ENCODE results near the gene RNF220.

The RNF220 gene

DNA sequence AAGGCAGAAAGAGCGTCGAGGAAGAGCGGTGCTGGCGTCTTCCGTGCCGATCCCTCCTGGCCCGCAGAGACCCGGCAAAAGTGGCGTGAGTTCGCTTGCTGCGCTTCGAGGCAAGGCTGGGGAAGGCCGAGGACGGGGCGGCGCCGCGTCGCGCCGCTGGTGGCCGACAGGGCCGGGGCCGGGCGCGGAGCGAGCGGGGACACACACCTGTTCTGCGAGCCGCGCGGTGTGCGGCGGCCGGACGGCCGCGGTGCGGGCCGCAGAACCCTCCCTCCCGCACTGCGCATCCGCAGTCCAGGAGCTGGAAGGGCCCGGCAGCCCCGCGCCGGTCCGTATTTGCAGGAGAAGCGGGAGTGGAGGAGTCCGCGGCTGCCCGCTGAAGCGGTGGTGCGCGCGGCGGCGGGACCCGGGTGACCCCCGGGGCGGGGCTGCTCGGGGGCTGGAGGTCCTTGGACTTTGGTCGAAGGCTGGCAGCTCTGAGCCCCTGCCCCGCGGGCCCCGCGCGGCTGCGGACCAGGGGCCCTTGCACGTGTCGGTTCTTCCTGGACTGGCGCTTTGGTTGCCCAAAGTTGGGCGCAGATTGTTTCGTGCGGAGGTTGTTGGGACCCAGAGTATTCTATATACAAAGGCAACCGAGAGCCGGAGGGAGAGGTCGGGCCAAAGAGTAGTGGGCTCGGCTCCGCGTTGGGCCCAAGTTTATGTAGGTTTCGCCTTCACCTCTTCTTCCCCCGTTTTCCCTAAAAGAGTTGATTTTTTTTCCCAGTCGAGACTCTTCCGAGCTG is 2.6 kb downstream of the RNF220 start:
- DNase-seq = no peak

DNA sequence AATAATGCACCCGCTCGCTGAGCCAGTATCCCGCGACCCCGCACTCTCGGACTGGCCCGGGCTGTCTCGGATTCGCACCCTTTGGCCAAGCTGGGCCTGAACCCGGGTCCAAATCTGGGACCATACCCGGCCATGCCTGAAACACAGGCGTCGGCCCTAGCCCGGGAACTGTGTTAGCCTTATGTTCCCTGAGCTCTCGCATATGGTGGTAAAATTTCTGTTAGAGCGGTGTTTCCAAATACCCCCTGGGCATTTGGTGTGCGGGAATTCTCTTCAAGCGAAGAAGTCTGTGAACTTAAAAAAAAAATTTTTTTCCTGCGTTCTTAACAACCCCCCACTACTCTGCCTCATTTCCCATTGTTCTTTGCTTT is 3.1 kb downstream of the RNF220 start:
- DNase-seq = no peak

DNA sequence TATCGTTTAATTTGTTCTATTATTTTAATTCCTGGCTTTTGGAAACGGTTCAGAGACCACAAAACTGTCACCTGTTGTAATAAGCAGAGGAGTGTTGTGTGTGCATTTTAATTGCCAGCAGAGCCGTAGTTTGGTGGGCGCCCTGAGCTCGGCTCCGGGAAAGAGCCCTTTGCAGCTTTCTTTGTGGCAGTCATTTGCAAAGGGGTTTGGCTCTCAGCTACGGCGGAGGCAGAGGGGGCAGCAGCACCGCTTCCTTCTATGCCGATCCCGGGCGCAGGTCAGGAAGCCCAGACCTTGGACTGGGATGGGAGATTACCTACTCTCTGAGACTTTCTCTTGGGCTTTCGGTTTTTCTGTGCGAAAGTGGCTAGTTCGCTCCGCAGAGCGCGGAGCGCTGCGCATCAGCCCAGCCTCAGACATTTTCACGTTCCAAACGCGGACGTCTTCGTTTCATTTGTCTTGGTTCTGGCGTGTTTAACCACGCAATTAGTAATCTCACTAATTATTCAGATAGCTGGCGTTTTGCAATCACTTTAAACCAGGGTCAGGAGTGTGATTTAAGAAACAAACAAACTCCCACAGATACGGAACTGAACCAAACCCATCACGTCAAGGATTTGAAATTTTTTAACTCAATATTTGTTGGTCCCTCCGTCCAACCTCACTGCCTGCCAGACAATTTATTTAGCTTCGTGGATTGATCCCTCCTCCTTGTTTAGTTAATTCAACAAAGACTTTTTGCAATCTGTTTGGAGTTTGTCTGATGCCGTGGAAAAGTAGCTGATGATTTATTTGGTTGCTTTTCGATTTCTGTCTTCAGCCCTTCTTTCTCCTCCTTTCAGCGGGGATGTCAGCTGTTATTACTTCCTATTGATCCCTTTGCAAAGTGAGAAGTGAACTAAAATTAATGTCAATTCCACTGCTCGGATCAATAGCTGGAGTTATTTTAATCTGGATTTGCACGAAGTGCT is 3.9 kb downstream of the RNF220 start:
- DNase-seq = no peak

DNA sequence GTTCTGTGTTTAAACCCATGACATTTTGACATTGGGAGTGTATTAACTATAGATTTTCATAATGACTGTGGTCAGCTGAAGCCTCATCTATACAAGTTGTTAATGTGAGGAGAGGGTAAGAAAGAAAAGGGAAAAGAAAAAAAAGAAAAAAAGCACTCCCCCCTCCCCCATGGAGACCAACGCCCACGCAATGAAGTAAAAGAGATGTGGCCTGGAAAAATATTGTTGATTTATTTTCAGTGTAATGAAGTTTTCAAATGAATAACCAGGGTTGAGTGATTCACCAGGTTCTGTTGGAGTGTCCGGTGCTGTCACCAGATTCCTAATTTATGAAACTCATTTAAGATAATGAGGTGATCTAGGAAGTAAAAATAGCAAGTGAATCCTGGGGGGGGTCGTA is 4.7 kb downstream of the RNF220 start:
- no peak for DNase-seq

DNA sequence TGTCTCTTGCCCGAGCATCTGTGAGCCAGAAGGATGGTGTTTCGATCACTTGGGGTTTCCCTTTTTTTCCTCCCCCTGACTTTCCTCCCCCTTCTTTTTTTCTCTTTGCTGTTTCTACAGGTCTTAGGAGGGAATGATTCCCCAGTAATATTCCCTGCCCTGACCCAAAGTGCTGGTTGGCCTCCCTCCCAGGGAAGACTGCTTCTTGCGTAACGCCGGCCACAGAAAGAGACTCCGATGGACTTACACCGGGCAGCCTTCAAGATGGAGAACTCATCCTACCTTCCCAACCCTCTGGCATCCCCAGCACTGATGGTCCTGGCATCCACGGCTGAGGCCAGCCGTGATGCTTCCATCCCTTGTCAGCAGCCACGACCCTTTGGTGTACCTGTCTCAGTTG is 6.8 kb downstream of the RNF220 start:
- DNase-seq = no peak

DNA sequence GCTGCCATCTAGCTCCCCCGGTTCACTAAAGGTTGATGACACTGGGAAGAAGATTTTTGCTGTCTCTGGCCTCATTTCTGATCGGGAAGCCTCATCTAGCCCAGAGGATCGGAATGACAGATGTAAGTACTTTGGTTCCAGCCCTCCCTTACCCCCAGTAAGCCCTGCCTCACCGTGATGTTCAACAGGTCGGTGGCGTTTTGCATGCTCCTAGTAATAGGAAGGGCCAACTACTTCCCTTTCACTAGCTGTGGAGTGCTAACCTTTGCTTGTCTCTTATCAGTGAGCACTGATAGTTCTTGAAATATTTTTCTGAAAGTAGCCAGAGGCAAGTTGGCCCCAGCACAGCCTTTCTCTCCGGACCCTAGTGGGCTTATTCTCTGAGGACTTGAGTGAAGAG is 7.5 kb downstream of the RNF220 start:
- no peak for DNase-seq

DNA sequence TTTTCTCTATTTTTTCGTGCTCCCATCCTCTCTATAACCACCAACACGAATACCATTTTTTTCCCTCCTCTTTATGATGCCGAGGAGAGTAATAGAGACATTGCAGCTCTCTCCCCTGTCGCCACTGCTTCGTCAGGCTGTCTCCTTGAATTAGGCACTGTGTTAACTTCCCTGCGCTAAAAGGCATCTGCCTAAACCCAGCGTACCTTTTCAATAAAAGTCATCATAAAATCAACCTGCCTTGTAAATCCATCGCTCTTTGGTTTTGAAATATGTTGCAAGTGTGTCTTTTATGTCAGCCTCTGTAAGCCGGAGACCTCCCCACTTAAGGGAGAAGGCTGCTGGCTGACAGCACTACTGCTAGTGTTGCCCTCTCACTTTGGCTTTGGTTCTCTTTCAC is 8.7 kb downstream of the RNF220 start:
- DNase-seq = no peak

DNA sequence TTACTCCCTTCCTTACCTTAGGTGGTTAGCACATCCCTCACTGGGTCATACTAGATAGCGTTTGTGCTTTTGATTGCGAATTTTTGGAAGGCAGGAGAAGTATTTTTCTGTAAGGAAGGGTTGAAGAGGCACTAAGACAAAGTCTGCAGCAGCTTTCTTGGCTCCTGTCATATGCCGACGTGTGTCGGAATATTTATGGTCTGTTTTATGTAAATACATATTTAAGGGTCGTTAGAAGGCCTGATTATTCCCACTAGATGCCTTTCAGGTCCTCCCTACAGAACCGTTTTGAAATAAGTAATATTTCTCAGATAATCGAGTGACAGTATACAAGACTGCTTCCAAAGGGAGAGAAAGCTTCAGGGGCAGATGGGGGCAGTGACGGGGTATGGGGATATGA is 10.0 kb downstream of the RNF220 start:
- no peak for DNase-seq

DNA sequence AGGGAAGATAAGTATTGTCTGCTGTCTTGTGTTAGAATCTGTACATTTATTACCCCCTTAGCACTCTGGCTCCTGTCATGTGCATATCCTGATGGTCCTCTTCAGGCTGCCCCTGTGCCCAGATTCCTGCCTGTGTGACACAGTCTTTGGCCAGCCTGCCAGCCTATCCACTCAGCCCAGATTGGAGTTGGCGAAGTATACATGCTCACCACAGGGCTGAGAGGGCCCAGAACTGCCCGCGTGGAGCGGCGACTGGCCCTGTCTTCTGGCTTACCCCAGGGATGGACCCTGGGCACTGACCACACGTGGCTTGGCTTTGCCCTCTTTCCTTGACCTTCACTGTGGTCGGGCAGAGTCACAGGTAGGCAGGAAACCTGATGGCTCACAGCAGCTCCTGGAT is 11.4 kb downstream of the RNF220 start:
- DNase-seq = no peak

DNA sequence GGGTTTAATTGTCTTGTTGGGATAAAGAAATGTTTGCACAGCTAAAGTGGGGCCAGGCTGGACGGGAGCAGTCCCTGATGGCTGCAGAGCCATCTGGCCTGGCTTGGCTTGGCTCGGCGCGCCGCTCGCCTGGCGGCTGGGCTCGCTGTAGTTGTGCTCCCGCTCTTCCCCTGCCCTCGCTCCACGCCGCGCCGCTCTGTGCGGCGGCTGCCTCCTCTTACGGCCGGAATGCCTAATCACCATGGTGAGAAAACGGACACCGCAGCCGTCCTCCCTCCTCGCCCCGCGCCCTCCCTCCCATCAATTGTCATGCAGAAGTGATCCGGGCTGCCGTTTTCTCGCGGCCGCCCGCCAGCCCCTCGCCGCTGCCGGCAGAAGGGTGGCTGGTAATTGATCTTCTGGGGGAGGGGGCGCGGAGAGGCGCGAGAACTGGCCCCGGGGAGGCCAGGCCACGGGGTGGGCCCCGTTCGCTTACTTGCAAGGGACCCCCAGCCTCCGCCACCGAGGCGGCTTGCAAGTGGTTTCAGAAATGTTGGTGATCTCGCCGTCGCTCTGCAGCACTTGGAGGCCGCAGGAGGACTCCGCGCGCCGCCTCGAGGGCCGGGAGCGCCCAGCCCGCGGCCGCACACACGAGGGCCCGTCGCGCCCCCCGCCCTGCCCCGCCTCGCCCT is 12.4 kb downstream of the RNF220 start:
- peak; percentile 47 for DNase-seq

DNA sequence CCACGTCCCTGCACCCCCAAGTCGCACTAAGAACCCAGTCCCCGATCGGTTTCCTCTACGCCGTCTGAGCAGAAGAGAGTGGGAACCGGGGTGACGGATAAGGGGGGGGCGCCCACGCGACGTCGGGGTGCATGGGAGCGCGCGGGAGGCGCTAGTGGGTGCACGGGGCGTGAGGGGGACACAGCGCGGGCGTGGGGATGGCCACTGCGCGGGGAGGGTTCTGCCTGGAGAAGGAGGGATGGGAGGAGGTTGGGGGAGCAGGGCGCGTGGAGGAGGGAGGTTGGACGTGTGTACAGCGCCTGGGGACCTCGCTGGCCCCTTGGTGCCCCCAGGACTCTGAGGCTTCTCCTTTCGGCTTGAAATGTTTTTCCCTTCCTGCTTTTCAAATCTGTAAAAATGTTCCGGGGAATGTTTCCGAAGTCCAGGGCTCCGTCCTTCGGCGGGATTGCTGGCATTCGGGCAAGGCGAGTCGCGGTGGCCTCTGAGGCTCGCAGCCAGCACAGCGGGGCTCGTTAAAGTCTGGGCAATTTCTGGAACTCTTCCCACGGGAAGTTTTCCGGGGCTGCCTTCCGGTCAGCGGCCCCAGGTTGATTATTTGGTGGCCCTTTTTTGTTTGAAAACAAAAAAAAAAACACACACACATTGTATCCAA is 13.1 kb downstream of the RNF220 start:
- no peak for DNase-seq

DNA sequence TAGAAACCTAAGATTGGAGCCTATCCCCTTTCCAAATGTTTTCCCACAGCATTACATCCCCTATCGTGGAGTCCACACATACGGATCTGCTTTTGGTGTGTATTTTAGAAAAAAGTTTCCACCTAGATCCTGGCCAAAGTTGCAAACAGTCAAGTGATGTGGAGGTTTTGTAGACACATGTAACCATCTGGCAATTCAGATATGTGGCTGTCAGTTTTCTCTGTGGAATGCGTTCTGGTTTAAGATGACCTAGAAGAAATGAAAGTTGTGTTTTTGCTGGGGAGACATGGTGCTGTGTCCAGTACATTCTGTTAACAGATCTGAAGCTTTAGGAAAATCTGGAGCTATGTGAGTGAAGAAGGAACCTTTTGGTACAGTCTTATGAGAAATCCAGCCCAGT is 14.8 kb downstream of the RNF220 start:
- no peak for DNase-seq

DNA sequence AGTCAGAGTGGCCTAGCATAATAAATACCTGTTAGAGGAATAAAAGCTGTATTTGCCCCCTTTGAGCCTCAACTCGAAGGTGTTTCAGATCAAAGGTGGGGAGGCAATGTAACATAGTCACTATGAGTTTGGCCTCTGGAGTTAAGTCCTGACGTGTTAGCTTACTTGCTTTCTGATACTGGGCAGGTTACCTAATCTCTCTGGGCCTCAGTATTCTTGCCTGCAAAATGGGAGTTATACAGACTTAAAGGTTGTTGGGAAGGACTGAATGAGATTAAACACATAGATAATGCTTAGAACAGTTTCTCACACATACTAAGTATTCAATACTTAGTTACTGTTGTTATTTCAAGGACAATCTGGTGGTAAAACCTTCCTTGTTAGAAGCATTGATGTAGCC is 15.5 kb downstream of the RNF220 start:
- no peak for DNase-seq

DNA sequence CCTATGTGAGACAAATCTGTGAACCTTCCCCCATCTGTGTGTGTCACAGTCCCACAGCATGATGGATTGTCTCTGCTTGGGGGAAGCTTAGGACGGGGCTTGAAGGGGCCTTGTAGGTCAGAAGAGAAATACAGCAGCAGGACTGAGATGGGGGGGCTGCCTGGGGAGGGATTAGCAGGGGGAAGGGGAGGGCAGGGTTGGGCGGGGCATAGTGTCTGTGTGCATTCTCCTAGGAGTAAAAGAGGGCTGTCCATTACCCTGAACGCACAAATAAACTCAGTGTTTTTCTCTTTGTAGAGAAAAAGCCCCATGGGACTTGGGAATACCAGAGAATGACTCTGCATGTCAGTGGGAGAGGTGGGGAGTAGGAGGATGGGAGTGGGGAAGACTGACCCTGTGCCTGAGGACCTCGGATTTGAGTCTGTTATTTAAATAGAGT is 16.4 kb downstream of the RNF220 start:
- no peak for DNase-seq

DNA sequence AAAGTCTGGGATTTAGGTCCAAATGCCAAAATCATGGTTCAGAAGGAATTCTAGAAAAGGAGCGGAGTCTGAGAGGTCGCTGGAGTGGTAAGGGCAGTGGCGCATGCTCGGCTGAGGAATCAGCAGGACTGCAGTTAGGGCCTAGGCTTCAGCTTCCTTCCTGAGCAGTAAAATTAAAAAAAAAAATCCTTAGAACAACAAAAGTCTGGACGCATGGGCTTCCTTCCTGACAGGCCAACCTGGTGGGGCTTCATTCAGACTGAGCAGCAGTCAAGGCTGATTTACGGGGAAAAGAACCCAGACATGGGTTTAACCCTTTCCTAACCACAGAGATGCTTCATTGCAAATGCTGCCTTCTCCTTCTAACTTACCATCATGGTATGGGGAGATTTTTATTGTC is 17.1 kb downstream of the RNF220 start:
- DNase-seq = no peak

DNA sequence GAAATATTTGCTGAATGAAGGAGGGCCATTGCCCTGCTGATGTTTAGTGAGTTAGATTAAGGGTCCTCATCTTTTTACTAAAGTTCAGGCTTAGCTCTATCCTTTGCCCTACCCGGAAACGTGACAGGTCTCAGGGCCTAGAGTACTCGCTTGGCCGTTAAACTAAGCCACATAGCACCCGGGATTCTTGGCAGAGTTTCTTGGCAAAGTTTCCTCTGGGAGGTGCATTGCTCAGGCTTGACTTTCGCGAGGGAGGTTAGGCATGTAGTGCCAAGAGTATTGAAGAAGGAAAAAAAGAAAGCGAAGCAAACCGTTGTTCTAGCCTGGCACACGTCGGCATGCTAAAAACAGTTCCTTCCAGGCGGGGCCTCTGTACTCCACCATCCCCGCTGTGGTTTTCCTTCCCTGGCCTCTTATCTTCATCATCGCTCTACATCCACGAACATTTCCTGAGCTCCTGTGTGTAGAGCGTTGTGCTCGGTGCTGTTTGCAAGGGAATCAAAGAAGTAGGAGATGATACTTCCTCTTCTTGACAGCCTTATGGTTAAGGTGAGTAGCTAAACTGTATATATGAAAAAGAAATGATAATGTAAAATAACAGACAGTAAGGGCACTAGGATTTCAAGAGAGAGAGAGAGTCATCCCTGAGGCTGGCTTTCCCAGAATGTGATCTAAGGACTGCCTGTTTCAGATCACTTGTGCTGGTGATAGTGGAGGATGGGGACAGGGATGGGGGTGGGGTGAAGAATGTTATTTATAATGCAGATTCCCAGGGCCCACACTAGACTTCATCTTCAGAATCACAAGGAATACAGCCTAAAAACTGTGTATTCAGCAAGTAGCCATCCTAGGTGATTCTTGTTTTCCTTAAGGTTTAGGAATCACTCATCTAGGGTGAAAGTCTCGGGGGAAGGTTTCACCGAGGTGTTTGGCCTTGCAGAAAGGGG is 18.8 kb downstream of the RNF220 start:
- DNase-seq = peak; percentile 16

DNA sequence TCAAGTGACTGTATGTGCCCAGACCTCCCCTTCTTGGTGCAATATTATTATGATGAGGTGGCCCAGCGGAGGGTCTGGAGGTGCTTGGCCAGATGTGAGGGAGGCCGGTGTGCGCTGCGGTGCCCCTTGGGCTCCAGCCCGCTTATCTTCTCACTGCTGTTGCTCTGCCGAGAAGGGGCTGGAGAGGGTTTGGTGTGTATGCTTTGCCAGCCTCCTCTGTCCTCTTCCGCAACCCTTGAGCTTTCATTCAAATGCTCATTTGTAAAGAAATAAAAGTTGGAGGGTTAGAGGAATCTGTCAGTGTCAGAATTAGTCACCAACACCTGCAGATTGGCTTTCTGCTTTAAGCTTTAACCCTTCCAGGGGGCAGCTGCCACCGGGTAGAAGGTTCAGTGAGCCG is 19.7 kb downstream of the RNF220 start:
- no peak for DNase-seq

DNA sequence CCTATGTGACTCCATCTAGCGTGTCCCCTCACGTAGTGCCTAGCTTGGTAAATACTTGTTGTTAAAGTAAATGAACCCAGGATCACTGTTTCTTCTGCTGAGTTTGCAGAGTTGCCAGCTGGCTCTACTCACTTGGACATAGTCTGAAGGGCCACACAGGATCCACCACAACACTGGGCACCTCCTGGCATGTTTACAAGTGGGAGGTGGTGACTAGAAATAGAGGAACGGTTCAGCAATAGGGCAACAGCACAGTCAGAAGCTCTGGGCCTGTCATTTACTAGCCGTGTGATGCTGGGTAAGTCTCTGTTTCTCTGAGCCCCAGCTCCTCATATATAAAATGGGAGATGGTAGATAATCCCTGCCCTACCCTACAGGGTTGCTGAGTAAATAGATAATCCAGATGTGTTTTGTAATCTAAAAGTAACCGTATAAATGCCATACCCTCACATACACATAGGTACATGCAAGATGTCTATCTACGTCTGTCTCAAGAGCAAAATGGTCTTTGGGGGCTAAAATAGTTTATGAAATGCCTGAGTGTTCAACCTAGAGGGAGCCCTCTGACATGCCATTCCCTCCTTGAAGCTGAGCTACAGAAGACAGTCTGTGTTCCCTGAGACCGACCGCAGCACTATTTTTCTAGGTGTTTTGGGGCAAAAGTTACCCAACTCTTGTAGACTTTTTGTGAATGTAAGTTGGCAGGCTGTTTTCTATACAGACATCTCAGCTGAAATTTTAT is 20.5 kb downstream of the RNF220 start:
- DNase-seq = no peak

DNA sequence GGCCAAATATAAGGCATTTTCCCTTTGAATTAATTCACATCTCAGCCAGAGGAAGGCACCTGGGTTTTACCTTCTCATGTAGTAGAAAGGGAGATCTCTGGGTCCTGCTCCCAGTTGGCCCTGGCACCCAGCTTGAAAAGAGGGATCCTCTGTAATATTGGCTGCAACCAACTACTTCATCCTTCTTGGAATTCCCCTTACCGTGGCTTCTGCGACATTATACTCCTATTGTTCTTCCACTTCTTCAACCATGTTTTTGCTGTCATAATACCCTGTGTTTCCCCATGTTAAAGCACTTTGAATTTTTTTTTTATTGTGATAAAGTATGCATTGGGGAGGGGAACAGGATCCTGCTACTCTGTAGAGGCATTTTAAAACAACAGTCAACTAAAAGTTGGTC is 26.8 kb downstream of the RNF220 start:
- DNase-seq = no peak

DNA sequence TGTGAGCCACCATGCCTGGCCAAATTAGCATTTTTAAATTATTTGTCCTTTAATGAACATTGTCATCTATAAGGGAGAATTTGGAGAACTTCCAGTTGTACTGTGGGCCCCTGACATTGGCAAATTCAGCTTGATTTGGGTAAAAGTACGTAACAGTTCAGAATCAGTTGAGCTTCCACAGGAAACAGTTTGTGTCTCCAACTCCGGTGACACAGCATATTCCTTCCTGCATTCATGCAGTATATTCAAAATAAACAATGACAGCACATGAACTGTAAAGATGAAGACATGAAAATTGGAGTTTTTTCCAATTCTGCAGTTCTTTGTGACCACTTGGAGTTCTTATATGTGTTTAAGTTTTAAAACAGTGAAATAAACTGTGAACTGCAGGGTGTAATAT is 28.2 kb downstream of the RNF220 start:
- DNase-seq = no peak
